Esophagus squamous epithelium (tissue), 5 donors: Measurements from ENCODE around the gene COPS4. TPM values are rescaled to one million over a fixed set of nuclear protein-coding genes. Genes with fewer than 3 reads are reported as not detected.
A peak's percentile ranks its signal among the peaks of the same experiment; 100 is the strongest.
"Not testable (repeated sequence)": the region's sequence is repeated elsewhere in the genome, so short reads cannot be mapped to it uniquely, and the experiment has no call there.

Experiments
- DNase-seq: peaks from one replicate; lab custom pipeline; 2025; lab: John Stamatoyannopoulos, UW
- H3K27ac ChIP-seq, 4 donors: fragments of 200-600 bp; sonication (generic); one replicate each; pipeline ENCODE4 v1.5.1; 2016 to 2019; ENCODE audit warnings: mild to moderate bottlenecking in 1 of 4
- H3K27me3 ChIP-seq, 4 donors: fragments of 200-600 bp; sonication (generic); 1 replicate in 3 of 4; 2 replicates in 1 of 4; pipeline versions ENCODE4 v1.5.1 to v1.6.0; 2017 to 2021; ENCODE audit warnings: antibody characterized with exemption in 1 of 4
- H3K36me3 ChIP-seq, 3 donors: fragments of 200-600 bp; sonication (generic); one replicate each; pipeline ENCODE4 v1.5.1; 2016 to 2019
- H3K4me1 ChIP-seq, 3 donors: fragments of 200-600 bp; sonication (generic); one replicate each; pipeline ENCODE4 v1.5.1; 2017 to 2019
- H3K4me3 ChIP-seq, 4 donors: fragments of 200-600 bp; sonication (generic); 1 replicate in 3 of 4; 2 replicates in 1 of 4; pipeline ENCODE4 v1.5.1; 2016 to 2019; ENCODE audit warnings: mild to moderate bottlenecking in 2 of 4, moderate library complexity in 1 of 4
- H3K9me3 ChIP-seq, 3 donors: fragments of 200-600 bp; sonication (generic); one replicate each; pipeline ENCODE4 v1.5.1; 2016 to 2019
- CTCF ChIP-seq, 6 experiments: fragments of 450-650 bp in 4 of 6; fragments of 200-600 bp in 2 of 6; sonication (generic) in 2 of 6; IDR thresholded peaks; one replicate each; pipeline ENCODE4 v1.5.1; 2016 to 2019; ENCODE audit warnings: antibody characterized with exemption in 6 of 6, mild to moderate bottlenecking in 4 of 6, moderate library complexity in 4 of 6
- POLR2A ChIP-seq, 4 donors: fragments of 450-650 bp; IDR thresholded peaks; one replicate each; pipeline ENCODE4 v1.6.1; 2017; ENCODE audit warnings: antibody characterized with exemption in 4 of 4, mild to moderate bottlenecking in 4 of 4, moderate library complexity in 3 of 4
- WGBS, 2 donors: methylation state at CpG; one replicate each; pipeline ENCODE4 v1.1.5; 2018; 5-methylcytosine and 5-hydroxymethylcytosine counted together
- intact Hi-C: fragments of 100-400 bp; cut with DNase I; formaldehyde crosslinking; loops from one replicate; pipeline ENCODE4 v1.15.0; 2022
- total RNA-seq, 4 donors: library from RNA; depleted of rRNA; stranded (reverse); fragments of >200 nt; gene quantifications; one replicate each; pipeline ENCODE4 v1.1.0, GENCODE V29; 2016
- donor health status: DM: yes; HTN: yes; CAD: no.

The COPS4 gene
- total RNA-seq, 4 donors from 2014 or later: 22.5 to 56.8 (median 39.9) TPM

- TF ChIP-seq POLR2A (IDR thresholded peaks at IDR 0.05) (no peak), CTCF (IDR thresholded peaks at IDR 0.05) (no peak)
- WGBS, 2 donors: 77 to 91% methylated on average over 8 of the region's 8 CpGs
- Histone ChIP-seq H3K4me1 (peaks cover 0 to 7% (median 0%) of the 10 kb centered on the region in 3 donors), H3K4me3 (no peak overlapping the region), H3K27ac (no peak overlapping the region), H3K36me3 (peaks cover 0 to 40% (median 9%) of the 10 kb centered on the region in 3 donors), H3K27me3 (no peaks in the 10 kb centered on the region), H3K9me3 (no peaks in the 10 kb centered on the region)
- intact Hi-C loops: no loop called here
- DNase-seq: no peak
Measured at GRCh38 chr4:83046693-83047473, 11.9 kb downstream of the COPS4 start.

- H3K4me1 ChIP-seq, H3K4me3 ChIP-seq, H3K27me3 ChIP-seq, H3K9me3 ChIP-seq, intact Hi-C loops, DNase-seq, H3K27ac ChIP-seq: not testable (repeated sequence)
- H3K36me3 ChIP-seq: peaks cover 3 to 53% (median 12%) of the 10 kb centered on the region in 3 donors
- WGBS, 2 donors: 92 to 93% methylated on average over 8 of the region's 8 CpGs
Measured at GRCh38 chr4:83048781-83049180, 13.8 kb downstream of the COPS4 start.

GRCh38 chr4:83054928-83055327, 19.9 kb downstream of the COPS4 start:
- peak in 3 of 6 experiments; percentile 20 to 50 (median 24) for TF ChIP-seq CTCF (IDR thresholded peaks at IDR 0.05)
- TF ChIP-seq POLR2A (IDR thresholded peaks at IDR 0.05): no peak

GRCh38 chr4:83062739-83063138, 27.8 kb downstream of the COPS4 start:
- H3K27ac ChIP-seq: no peak overlapping the region
- no peaks in the 10 kb centered on the region for H3K4me1 ChIP-seq
- no peak for TF ChIP-seq CTCF (IDR thresholded peaks at IDR 0.05)
- TF ChIP-seq POLR2A (IDR thresholded peaks at IDR 0.05): no peak
- no peak overlapping the region for H3K4me3 ChIP-seq
- H3K36me3 ChIP-seq: peaks cover 4 to 100% (median 17%) of the 10 kb centered on the region in 3 donors
- 92 to 93% methylated on average over 4 of the region's 4 CpGs for WGBS, 2 donors
- no peaks in the 10 kb centered on the region for H3K9me3 ChIP-seq
- DNase-seq: no peak
- intact Hi-C loops: no loop called here
- no peaks in the 10 kb centered on the region for H3K27me3 ChIP-seq

More at GRCh38 chr4:83054928-83055327, 19.9 kb downstream of the COPS4 start:
- no peak overlapping the region for H3K4me3 ChIP-seq
- no peaks in the 10 kb centered on the region for H3K9me3 ChIP-seq
- no peaks in the 10 kb centered on the region for H3K27me3 ChIP-seq
- intact Hi-C loops: no loop called here
- no peaks in the 10 kb centered on the region for H3K4me1 ChIP-seq
- no peak overlapping the region for H3K27ac ChIP-seq
- H3K36me3 ChIP-seq: peaks cover 10 to 94% (median 12%) of the 10 kb centered on the region in 3 donors
- DNase-seq: no peak

GRCh38 chr4:83065266-83065665, 30.3 kb downstream of the COPS4 start:
- DNase-seq: no peak
- Histone ChIP-seq H3K27ac (no peak overlapping the region), H3K9me3 (no peaks in the 10 kb centered on the region), H3K4me1 (no peaks in the 10 kb centered on the region), H3K27me3 (no peaks in the 10 kb centered on the region), H3K36me3 (peaks cover 4 to 100% (median 15%) of the 10 kb centered on the region in 3 donors), H3K4me3 (no peak overlapping the region)
- WGBS, 2 donors: 83 to 91% methylated on average over 1 of the region's 1 CpG
- no peak for TF ChIP-seq CTCF (IDR thresholded peaks at IDR 0.05)
- no peak for TF ChIP-seq POLR2A (IDR thresholded peaks at IDR 0.05)
- intact Hi-C loops: no loop called here
